H1 (cell line): ENCODE measurements around the gene AVPR1A. TPM values are rescaled to one million over a fixed set of nuclear protein-coding genes. Genes with fewer than 3 reads are reported as not detected.
A peak's percentile ranks its signal among the peaks of the same experiment; 100 is the strongest.

ENCODE experiments used
- CREB1 ChIP-seq: IDR thresholded peaks from 2 replicates; pipeline ENCODE4 v1.6.1; 2012; ENCODE audit warnings: inconsistent platforms
- FOSL1 ChIP-seq: IDR thresholded peaks from 2 replicates; pipeline ENCODE4 v1.6.1; 2011; ENCODE audit warnings: mild to moderate bottlenecking, low read depth, low read length, moderate library complexity; ENCODE audit not compliant: insufficient read depth
- RAD21 ChIP-seq, 2 experiments: IDR thresholded peaks in 1 of 2; conservative IDR thresholded peaks in 1 of 2; 2 replicates each; pipeline ENCODE4 v1.6.1; 2011; ENCODE audit warnings: low read depth in 2 of 2, low read length in 2 of 2, improper control_type of control experiment in 1 of 2, inconsistent platforms in 1 of 2, mild to moderate bottlenecking in 1 of 2, moderate library complexity in 1 of 2
- SIN3A ChIP-seq, 2 experiments: IDR thresholded peaks in 1 of 2; conservative IDR thresholded peaks in 1 of 2; 2 replicates each; pipeline ENCODE4 v1.6.1; 2011 to 2012; ENCODE audit warnings: low read length in 2 of 2, improper control_type of control experiment in 1 of 2, low read depth in 1 of 2, mild to moderate bottlenecking in 1 of 2
- polyA plus RNA-seq, 7 experiments: library from polyadenylated mRNA; depleted of rRNA in 3 of 7; stranded (reverse) in 5 of 7; unstranded in 2 of 7; fragments of >200 nt in 5 of 7; fragments of 200-250 nt in 2 of 7; gene quantifications; 1 replicate in 5 of 7; 2 replicates in 1 of 7; 4 replicates in 1 of 7; pipeline versions ENCODE4 v1.2.1 to v1.2.3, GENCODE V29; 2011 to 2013; ENCODE audit warnings: missing spikeins in 2 of 7, mixed read lengths in 2 of 7
- total RNA-seq: library from RNA; stranded (reverse); fragmentation: NEBNext Ultra II Directional; extraction: Animal tissue kit (Norgen Biotek cat#: 25700); gene quantifications from 2 replicates; pipeline ENCODE4 v1.2.1, GENCODE V29; 2021

The AVPR1A gene
- total and polyA plus RNA-seq, 2 of the 8 experiments (the other 6 are each of a cell fraction or from before 2014, with no cell fraction given), result 0.14 to 0.20 TPM

GRCh38 chr12:63151623-63152320 lies 771 bp upstream of the AVPR1A start (continued):
- TF ChIP-seq RAD21 (IDR thresholded peaks at IDR 0.05 in 1 of 2, conservative IDR thresholded peaks at IDR 0.05 in 1 of 2; ENCODE audit: low read depth in 2 of 2, low read length in 2 of 2) (peak; percentile 69 to 71), CREB1 (0 out of 2 replicates have a peak, but pooled peaks have one; percentile 13), SIN3A (conservative IDR thresholded peaks at IDR 0.05 in 1 of 2, IDR thresholded peaks at IDR 0.05 in 1 of 2; ENCODE audit: low read depth in 1 of 2, low read length in 2 of 2) (0 out of 4 replicates have a peak, but pooled peaks of 1 of the 2 experiments have one; percentile 46), FOSL1 (no peak)
